ENCODE measurements around the gene SCFD2.
"Not testable (repeated sequence)": the region's sequence is repeated elsewhere in the genome, so short reads cannot be mapped to it uniquely, and the experiment has no call there.

SCFD2 gene

GRCh38 chr4:53043891-53044650 is 321.8 kb downstream of the SCFD2 start:
- CTCF ChIA-PET, result interaction anchor here (0.6 to 0.7 kb wide), 2 partner anchors 115 to 448 kb away, joined by 3 to 4 read pairs; no protein-coding TSS in a partner anchor
- DNase-seq (ENCODE audit: low spot score), result no peak
- TF ChIP-seq, protein P1, sequence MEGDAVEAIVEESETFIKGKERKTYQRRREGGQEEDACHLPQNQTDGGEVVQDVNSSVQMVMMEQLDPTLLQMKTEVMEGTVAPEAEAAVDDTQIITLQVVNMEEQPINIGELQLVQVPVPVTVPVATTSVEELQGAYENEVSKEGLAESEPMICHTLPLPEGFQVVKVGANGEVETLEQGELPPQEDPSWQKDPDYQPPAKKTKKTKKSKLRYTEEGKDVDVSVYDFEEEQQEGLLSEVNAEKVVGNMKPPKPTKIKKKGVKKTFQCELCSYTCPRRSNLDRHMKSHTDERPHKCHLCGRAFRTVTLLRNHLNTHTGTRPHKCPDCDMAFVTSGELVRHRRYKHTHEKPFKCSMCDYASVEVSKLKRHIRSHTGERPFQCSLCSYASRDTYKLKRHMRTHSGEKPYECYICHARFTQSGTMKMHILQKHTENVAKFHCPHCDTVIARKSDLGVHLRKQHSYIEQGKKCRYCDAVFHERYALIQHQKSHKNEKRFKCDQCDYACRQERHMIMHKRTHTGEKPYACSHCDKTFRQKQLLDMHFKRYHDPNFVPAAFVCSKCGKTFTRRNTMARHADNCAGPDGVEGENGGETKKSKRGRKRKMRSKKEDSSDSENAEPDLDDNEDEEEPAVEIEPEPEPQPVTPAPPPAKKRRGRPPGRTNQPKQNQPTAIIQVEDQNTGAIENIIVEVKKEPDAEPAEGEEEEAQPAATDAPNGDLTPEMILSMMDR (conservative IDR thresholded peaks at IDR 0.05; ENCODE audit: low read depth), result no peak
- POLR2A ChIA-PET (ENCODE audit: low non-redundant PET), result no interaction called here
- H3K27ac ChIP-seq, result no peak overlapping the region

GRCh38 chr4:53043055-53043454 is 322.8 kb downstream of the SCFD2 start:
- TF ChIP-seq, protein P1 (conservative IDR thresholded peaks at IDR 0.05; ENCODE audit: low read depth), result no peak
- DNase-seq (ENCODE audit: low spot score), result no peak
- POLR2A ChIA-PET (ENCODE audit: low non-redundant PET), result no interaction called here
- CTCF ChIA-PET, result no interaction called here
- no peak overlapping the region for H3K27ac ChIP-seq

GRCh38 chr4:53040851-53041250 is 325.0 kb downstream of the SCFD2 start:
- H3K27ac ChIP-seq, result no peak overlapping the region
- TF ChIP-seq, protein P1 (conservative IDR thresholded peaks at IDR 0.05; ENCODE audit: low read depth), result no peak
- ChIA-PET CTCF (no interaction called here), POLR2A (ENCODE audit: low non-redundant PET) (no interaction called here)
- no peak for DNase-seq (ENCODE audit: low spot score)

DNA sequence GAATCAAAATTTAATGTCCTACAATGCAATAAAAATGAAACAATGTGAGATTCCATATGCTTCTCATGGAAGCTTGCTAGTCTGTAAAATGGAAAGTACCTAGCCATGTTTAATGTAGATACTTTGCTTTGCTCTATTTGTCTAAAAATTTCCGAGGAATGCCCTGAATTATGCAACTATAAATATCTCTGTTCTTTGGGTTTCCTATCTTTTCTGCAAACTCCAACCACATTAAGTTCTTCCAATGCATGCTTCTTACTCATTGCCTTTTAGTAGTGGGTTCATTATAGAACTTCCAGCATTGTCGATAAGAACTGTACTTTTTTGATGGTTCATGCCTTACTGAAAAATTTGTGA is 325.4 kb downstream of the SCFD2 start:
- no peak overlapping the region for H3K27ac ChIP-seq
- DNase-seq (ENCODE audit: low spot score), result no peak
- ChIA-PET POLR2A (ENCODE audit: low non-redundant PET) (no interaction called here), CTCF (no interaction called here)
- TF ChIP-seq, protein P1 (conservative IDR thresholded peaks at IDR 0.05; ENCODE audit: low read depth), result no peak

DNA sequence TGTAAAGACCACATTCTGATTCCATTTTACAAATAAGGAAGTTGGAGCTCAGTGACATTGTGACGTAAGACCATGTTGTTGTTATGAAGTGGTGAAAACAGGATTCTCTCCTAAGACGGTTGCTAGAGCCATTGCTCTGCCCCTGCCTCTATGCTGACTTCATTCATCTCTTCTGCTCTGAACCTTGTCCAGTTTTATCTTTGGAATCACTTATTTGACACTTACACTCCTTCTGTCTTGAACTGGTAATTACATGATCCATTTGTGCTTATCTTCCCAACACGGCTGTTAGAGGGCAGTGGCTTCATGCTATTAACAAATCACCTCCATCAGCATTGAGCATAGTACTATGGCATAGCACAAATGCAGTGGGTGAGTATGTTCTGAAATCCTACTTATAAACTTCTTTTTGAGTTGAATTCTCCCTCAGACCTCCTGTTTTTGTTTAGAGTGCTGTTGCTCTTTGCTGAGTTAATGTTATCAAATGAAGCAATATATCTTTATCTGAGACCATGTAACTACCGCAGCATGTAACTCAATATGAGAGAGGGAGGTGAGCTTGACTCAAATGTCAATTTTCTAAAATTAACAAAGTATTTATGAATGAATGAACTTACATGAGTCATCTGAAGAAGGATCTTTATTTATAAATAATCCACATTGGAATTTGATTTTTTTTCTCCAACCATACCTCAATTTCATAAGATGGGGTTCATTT is 326.0 kb downstream of the SCFD2 start:
- no peak overlapping the region for H3K27ac ChIP-seq
- POLR2A ChIA-PET (ENCODE audit: low non-redundant PET), result no interaction called here
- CTCF ChIA-PET, result interaction anchor here (0.7 kb wide), 1 partner anchor 639 kb away, joined by 6 read pairs; no protein-coding TSS in a partner anchor
- TF ChIP-seq, protein P1 (conservative IDR thresholded peaks at IDR 0.05; ENCODE audit: low read depth), result no peak
- no peak for DNase-seq (ENCODE audit: low spot score)

- TF ChIP-seq, protein P1 (conservative IDR thresholded peaks at IDR 0.05; ENCODE audit: low read depth), result no peak
- ChIA-PET CTCF (no interaction called here), POLR2A (ENCODE audit: low non-redundant PET) (no interaction called here)
- DNase-seq (ENCODE audit: low spot score), result no peak
- H3K27ac ChIP-seq, result no peak overlapping the region
Observed at GRCh38 chr4:53037892-53038291, 328.0 kb downstream of the SCFD2 start.

- CTCF ChIA-PET; POLR2A ChIA-PET (ENCODE audit: low non-redundant PET); DNase-seq (ENCODE audit: low spot score); H3K27ac ChIP-seq: not testable (repeated sequence)
Observed at GRCh38 chr4:53032908-53033307, 333.0 kb downstream of the SCFD2 start.

Data from RWPE1 (cell line).